Stimulated activated CD8-positive, alpha-beta memory T cell treated with anti-CD3 and anti-CD28 coated beads, Interleukin-2, amount 100 ng/mL, for 1 hour (primary cell): Measurements from ENCODE around the gene STRIT1.

ENCODE experiments used
- DNase-seq, 2 donors: peaks; one replicate each; pipeline ENCODE4 v3.0.0-alpha.2; 2020; ENCODE audit warnings: low read depth in 2 of 2

Gene STRIT1

DNA sequence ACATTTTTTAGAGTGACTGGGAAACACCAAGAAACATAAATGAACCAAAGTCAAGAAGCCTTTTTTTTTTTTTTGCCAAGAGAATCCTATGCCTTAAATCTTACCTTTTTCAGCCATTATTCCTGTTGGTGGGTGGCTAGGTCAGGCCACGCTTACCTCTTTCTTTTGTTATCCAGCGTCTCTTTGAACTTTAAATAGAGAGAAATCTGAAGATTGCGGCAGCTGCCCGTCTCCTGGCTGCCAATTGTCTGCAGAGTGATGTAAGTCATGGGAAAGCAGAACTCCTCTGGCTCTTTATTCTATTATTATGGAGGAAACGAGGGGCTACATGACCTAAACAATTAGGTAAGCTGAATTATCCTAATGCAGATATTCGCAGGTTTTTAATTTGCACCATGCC lies at the start of gene STRIT1:
Gene STRIT1, minus strand, starts transcription at position 168 of the 400 bp plus-strand sequence.
- DNase-seq, result no peak

DNA sequence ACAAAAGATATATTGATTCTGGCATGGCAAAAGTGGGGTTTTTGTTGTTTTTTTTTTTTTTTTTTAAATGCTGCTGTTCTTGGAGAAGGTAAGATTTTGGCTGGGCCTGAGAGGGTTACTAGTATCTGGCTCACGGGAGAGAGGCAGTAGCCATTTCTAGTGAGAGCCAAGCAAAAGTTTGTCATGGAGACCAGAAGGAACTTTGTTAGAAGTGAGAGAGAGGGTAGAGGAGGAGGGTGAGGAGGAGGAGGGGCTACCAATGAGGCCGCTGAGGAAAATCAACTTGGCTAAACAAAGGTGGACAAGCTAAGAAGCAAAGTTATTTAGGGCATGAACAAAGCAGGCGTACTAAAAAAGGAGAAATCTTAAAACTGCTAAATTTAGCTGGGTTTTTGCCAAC lies 48.9 kb upstream of the STRIT1 start:
- DNase-seq, result no peak

DNA sequence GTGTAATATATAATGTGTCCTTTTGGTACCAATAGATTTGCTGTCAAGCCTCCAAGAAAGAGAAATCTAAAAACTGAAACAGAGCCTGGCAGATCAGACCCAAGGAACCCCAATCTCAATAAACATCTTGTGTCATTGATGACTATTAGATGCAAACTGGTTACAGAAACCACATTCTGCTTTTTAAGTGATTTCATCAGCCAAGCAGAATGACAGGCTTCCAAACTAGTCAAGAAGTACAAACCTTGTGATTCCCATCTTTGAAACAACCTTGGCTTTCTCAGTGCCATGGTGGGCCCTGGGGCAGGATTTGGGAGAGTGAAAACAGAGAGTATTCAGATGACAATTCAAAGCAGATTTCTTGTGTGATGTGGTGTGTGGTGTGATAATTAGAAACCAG lies 45.6 kb upstream of the STRIT1 start:
- DNase-seq, result no peak

DNA sequence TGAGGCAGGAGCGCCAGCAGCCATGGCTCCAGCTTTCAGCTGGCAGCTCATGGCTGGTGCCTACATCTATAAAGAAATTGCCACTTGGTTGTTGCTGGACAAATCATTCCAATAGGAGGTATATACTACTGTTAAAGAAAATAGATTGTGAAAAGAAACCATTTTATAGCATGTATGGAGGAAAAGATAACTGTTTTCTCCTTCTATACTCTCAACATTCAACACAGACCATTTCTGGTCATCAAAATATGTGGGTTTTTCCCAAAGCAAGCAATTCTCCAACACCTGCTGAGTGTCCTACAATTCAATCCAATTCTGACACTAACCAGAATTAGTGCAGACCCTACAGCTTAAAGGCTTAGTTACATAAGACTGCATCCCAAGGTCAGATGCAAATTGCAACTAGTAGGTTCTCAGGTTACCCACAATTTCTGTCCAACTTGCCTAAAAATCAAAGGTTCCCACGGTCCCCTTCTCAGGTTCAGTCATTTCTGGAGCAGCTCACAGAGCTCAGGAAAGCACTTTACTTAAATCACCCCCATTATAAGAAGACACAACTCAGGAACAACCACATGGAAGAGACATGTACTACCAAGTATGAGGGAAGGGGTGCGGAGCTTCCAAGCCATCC lies 42.4 kb upstream of the STRIT1 start:
- DNase-seq, result no peak

- no peak for DNase-seq
Observed at GRCh38 chr3:155334914-155335723, 41.6 kb upstream of the STRIT1 start.

DNA sequence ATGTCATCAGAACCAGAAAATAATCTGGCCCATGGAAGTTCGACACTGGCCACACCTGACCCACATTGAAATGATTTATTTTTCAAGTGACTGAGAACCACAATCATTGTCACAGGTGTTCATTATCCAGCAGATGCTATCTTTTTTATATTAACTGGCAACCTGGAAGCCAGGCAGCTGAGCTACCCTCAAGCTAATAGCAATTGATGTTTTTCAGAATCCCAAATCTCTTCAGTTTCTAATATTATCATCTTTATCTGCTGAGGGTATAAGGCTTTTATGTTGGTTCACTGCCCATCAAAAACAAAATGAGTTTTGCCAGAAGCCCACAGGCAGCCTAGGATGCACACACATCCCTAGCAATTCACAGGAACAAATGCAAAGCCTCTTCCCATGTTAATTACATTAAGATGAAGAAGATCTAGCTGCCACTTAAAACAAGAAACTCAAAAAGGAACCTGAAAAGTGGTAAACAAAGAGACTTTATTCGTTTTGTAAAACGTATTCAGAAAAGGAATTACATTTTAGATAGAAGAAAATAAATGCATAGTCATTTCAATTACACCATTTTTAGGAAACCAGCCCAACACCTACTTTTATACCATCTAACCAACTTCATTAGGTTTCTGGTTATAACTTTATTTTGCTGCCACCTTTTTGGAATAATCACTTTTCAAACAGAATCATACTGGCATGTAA lies 40.9 kb upstream of the STRIT1 start:
- DNase-seq, result no peak

DNA sequence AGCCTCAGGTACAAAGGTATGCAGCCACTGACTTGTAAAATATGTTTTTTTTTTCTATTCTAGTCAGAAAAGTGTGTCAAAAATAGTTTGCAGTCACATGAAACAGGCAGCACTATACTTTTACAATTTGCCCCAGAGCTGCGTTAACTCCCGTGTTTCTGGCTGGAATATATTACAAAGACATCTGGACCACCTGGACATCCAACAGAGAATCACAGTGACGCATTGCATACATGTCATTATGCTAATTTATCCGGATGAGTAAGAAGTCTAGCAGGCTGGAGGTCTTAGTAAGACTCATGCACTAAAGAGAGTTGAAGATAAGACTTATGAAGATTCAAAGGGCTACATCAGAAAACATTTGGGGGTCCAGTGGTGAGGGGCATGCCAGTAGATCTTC lies 39.2 kb upstream of the STRIT1 start:
- DNase-seq, result no peak

GRCh38 chr3:155331078-155331477 lies 37.6 kb upstream of the STRIT1 start:
- DNase-seq, result no peak

- no peak for DNase-seq
Observed at GRCh38 chr3:155330370-155330769, 36.9 kb upstream of the STRIT1 start.

DNA sequence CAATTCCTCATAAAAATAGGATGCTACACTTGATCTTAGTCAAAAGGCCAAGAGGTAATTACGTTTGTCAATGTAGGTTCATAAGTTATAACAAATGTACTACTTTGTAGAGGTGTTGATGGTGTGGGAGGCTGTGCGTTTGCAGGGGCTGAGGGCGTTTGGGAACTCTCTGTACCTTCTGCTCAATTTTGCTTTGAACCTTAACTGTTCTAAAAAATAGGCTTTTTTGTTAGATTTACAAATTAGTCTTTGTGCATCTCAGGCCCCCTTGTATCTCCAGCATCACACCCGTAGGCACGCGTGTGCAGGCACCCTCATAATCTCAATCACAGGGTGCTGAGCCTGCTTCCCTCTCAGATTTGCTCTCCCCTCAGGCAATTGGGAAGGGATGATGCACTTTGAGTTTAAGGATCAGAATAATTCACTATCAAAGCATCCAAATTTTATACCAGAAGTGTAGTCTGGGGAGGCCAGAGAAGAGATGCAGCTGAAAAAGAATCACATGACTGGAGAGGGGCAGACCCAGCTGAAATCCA lies 36.1 kb upstream of the STRIT1 start:
- no peak for DNase-seq

GRCh38 chr3:155327871-155328270 lies 34.4 kb upstream of the STRIT1 start:
- no peak for DNase-seq

- DNase-seq, result no peak
Observed at GRCh38 chr3:155327430-155327829, 33.9 kb upstream of the STRIT1 start.

GRCh38 chr3:155326901-155327300 lies 33.4 kb upstream of the STRIT1 start:
- DNase-seq, result no peak

DNA sequence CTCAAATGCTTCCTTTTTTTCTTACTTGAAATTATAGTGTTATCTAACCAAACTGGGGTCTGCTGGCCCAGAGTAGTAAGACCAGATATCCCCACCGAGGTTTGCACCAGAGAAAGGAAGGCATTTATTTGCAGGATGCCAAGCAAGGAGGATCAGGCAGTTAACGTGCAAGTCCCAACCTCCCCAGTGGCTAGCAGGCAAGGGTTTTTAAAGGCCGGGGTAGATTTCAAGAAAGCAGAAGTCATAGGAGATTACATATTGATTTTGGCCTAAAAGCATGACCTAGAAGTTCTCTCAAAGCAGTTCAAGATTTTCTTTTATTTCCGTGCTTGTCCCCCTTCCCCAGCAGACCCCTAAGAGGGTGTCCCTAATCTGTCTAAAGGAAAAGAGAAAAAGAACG lies 32.8 kb upstream of the STRIT1 start:
- DNase-seq, result no peak

DNA sequence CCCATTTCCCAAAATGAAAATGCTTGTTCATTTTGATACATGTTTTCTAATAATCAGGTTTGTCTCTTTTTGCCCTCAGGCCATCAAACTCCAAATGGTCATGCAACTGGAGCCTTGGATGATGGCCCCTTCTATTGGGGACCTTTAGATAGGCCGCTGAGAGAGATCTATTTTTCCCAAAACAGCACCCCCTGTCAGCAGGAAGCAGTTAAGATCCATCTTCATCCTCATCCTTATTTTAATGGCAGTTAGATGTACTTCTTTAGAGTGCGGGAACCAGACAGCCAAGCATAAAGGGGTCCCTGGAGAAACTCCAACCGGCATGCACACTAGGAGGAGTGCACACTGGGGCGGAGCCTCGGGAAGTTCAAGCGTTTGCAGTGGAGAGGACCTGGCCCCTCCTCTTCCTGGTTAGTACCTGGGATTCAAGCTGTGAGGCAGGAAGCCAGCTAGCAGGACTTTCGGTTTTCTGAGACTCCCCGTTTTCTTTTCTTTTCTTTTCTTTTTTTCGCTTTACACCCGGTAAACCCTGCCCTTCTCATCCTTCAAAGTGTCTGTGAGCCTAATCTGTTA lies 31.9 kb upstream of the STRIT1 start:
- DNase-seq, result no peak

- DNase-seq, result no peak
Observed at GRCh38 chr3:155323063-155323666, 29.7 kb upstream of the STRIT1 start.

- no peak for DNase-seq
Observed at GRCh38 chr3:155321418-155321817, 27.9 kb upstream of the STRIT1 start.

- DNase-seq, result no peak
Observed at GRCh38 chr3:155320934-155321333, 27.5 kb upstream of the STRIT1 start.

GRCh38 chr3:155318740-155319139 lies 25.3 kb upstream of the STRIT1 start:
- no peak for DNase-seq

GRCh38 chr3:155317211-155317610 lies 23.7 kb upstream of the STRIT1 start:
- DNase-seq, result no peak

DNA sequence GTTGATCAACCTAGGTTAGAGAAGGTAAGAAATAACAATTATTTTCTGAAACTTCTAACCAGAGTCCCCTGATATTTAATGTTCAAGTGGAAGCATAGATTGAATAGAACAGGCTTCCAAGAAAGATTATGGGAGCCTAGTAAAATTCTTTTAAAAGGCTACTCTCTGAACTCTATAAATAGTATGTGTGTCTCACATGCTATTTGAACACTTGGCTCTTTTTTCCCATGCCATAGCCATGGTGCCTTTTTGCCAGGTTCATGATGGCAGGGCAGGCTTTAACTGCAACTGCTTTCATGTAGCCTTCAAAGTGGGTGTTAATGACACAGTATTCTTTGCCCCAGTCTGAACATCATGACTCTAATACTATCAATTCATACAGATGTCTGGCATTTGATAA lies 22.9 kb upstream of the STRIT1 start:
- no peak for DNase-seq

DNA sequence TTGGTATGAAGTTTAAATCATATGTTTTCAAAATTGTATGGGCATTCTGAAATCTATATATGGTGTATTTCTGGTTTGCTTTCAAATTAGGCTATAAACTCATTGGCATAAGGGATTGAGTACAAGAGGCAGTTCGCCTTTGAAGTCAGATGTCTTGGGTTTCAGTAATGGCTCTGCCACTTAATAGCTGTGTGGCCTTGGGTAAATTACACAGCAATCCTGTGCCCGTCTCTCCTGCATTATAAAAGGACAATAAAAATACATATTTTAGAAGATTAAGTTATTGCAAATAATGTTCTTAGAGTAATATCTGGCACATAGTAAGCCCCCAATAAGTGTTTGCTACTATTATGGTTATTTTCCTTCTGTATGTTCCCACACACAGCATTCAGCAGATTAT lies 20.4 kb upstream of the STRIT1 start:
- no peak for DNase-seq
